Measurements from ENCODE around the gene LPAR3. TPM values are rescaled to one million over a fixed set of nuclear protein-coding genes. Genes with fewer than 3 reads are reported as not detected.

LPAR3 gene
- total RNA-seq, 4 donors from 2014 or later, result 9.1 TPM; not detected in 3

DNA sequence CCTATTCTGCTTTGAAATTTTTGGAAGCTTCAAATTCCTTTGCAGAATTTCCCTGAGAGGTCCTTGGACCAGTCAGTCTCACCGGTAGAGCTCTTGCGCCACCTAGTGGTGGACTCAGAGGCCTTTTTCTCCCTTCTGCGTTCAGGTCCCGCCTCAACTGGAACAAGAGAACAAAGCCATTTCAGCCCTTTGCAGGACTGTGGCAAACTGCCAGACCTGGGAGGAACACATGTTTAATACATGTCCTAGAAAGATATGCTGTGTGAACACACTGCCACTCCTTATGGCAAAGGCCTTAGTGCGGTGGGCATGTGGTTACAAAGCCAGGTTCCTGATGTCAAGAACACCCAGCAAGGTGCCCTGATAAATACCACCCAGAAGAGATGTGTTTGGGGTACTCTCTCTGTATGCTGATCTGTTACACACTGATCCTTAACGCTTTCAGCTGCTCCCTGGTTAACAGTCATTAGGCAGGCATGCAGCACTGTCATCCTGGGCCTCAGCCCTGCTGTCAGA is 120.5 kb downstream of the LPAR3 start:
- no peaks in the 10 kb centered on the region for H3K9me3 ChIP-seq
- H3K27ac ChIP-seq, result no peak overlapping the region
- H3K4me3 ChIP-seq, result no peak overlapping the region
- H3K4me1 ChIP-seq, result no peaks in the 10 kb centered on the region
- DNase-seq, result peak; percentile 60 to 93 (median 64)
- no peaks in the 10 kb centered on the region for H3K36me3 ChIP-seq
- no peaks in the 10 kb centered on the region for H3K27me3 ChIP-seq
- TF ChIP-seq POLR2A (IDR thresholded peaks at IDR 0.05) (no peak), CTCF (IDR thresholded peaks at IDR 0.05) (peak; percentile 67 to 86 (median 86))

- H3K36me3 ChIP-seq, result no peaks in the 10 kb centered on the region
- H3K4me1 ChIP-seq, result no peaks in the 10 kb centered on the region
- H3K4me3 ChIP-seq, result no peak overlapping the region
- no peaks in the 10 kb centered on the region for H3K9me3 ChIP-seq
- H3K27me3 ChIP-seq, result no peaks in the 10 kb centered on the region
- no peak for TF ChIP-seq CTCF (IDR thresholded peaks at IDR 0.05)
- TF ChIP-seq POLR2A (IDR thresholded peaks at IDR 0.05), result no peak
- no peak overlapping the region for H3K27ac ChIP-seq
- no peak for DNase-seq
These were observed 121.1 kb downstream of the LPAR3 start for GRCh38 chr1:84771895-84772294.

DNA sequence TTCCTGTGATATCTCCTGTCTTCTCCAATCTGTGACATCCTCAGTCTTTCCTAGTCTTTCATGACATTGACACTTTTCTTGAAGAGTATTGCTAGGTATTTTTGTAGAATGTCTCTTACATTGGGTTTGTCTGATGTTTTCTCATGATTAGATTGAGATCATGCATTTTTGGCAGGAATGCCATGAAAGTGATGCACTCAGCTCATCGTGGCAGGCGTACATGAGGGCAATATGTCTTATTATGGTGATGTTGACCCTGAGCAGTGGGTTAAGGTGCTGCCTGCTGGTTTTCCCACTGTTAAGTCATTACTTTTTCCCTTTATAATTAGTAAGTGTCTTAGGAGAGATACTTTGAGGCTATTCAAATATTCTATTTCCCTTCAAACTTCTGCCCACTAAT is 122.5 kb downstream of the LPAR3 start:
- Histone ChIP-seq H3K9me3 (no peaks in the 10 kb centered on the region), H3K27ac (no peak overlapping the region), H3K4me1 (no peaks in the 10 kb centered on the region), H3K36me3 (no peaks in the 10 kb centered on the region), H3K27me3 (no peaks in the 10 kb centered on the region), H3K4me3 (no peak overlapping the region)
- no peak for TF ChIP-seq CTCF (IDR thresholded peaks at IDR 0.05)
- no peak for TF ChIP-seq POLR2A (IDR thresholded peaks at IDR 0.05)
- no peak for DNase-seq

- no peak overlapping the region for H3K4me3 ChIP-seq
- H3K36me3 ChIP-seq, result no peaks in the 10 kb centered on the region
- H3K27ac ChIP-seq, result no peak overlapping the region
- DNase-seq, result no peak
- H3K27me3 ChIP-seq, result no peaks in the 10 kb centered on the region
- no peak for TF ChIP-seq POLR2A (IDR thresholded peaks at IDR 0.05)
- TF ChIP-seq CTCF (IDR thresholded peaks at IDR 0.05), result no peak
- H3K9me3 ChIP-seq, result no peaks in the 10 kb centered on the region
- no peaks in the 10 kb centered on the region for H3K4me1 ChIP-seq
These were observed 123.4 kb downstream of the LPAR3 start for GRCh38 chr1:84769636-84770035.

GRCh38 chr1:84768634-84769033 is 124.4 kb downstream of the LPAR3 start:
- Histone ChIP-seq H3K4me1 (no peaks in the 10 kb centered on the region), H3K9me3 (no peaks in the 10 kb centered on the region), H3K4me3 (no peak overlapping the region), H3K27ac (no peak overlapping the region), H3K36me3 (no peaks in the 10 kb centered on the region), H3K27me3 (no peaks in the 10 kb centered on the region)
- TF ChIP-seq CTCF (IDR thresholded peaks at IDR 0.05) (no peak), POLR2A (IDR thresholded peaks at IDR 0.05) (no peak)
- no peak for DNase-seq

Data from Peyer's patch (tissue), 4 donors.